BLaER1 treated with 17β-estradiol and CSF1 and Interleukin-3, amounts not matched to agents 10 nM and 100 nM (cell line): Measurements from ENCODE around the gene CCDC85A.

Source experiments
- H3K27ac ChIP-seq, 11 experiments: shearing (Covaris generic); formaldehyde crosslinking; 2 replicates each; pipeline ENCODE4 v1.8.1; 2022
- H3K27me3 ChIP-seq, 11 experiments: shearing (Covaris generic); formaldehyde crosslinking; 2 replicates each; pipeline ENCODE4 v1.8.1; 2022
- H3K36me3 ChIP-seq, 11 experiments: shearing (Covaris generic); formaldehyde crosslinking; 2 replicates each; pipeline ENCODE4 v1.8.1; 2022
- H3K4me1 ChIP-seq, 10 experiments: shearing (Covaris generic); formaldehyde crosslinking; 2 replicates each; pipeline ENCODE4 v1.8.1; 2022
- H3K4me2 ChIP-seq, 11 experiments: shearing (Covaris generic); formaldehyde crosslinking; 2 replicates each; pipeline ENCODE4 v1.8.1; 2022
- H3K4me3 ChIP-seq, 10 experiments: shearing (Covaris generic); formaldehyde crosslinking; 2 replicates each; pipeline ENCODE4 v1.8.1; 2022
- H3K9ac ChIP-seq, 11 experiments: shearing (Covaris generic); formaldehyde crosslinking; 2 replicates each; pipeline ENCODE4 v1.8.1; 2022
- H3K9me3 ChIP-seq, 11 experiments: shearing (Covaris generic); formaldehyde crosslinking; replicated peaks in 1 of 11; 2 replicates each; pipeline ENCODE4 v1.8.1; 2022
- H4K20me1 ChIP-seq, 11 experiments: shearing (Covaris generic); formaldehyde crosslinking; 2 replicates each; pipeline ENCODE4 v1.8.1; 2022
- Cebpa-rat ChIP-seq, 11 experiments: shearing (Covaris generic); IDR thresholded peaks; 2 replicates each; pipeline ENCODE4 v1.8.1; 2022

The CCDC85A gene

DNA sequence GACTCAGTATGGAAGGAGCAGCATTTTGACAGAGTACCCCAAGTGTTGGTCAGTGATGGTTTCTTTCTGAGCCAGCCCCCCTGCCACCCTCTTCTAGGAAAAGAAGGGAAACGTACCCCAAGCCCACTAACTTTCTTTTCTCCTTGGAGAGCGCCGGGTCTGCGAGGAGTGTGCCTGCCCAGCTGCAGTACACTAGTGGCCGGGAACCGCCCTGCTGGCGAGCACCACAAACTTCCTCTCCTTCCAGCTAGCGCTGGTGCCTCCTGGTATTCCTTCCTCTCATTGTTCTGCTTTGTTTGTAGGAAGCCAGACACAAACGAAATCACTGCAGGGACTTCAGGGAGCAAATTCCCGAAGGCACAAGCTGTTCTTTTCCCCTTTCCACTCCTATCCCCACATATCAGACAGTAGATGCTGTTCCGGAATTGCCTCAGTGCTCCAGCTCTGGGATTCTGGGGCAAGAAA is 1.8 kb downstream of the CCDC85A start:
- Histone ChIP-seq H3K9ac (peak overlapping the region in 3 of 11 experiments; percentile 30 to 70 (median 48); a peak in 3 of 22 replicates), H3K27me3 (peaks cover 33 to 52% (median 44%) of the 10 kb centered on the region in 11 experiments), H3K9me3 (no peaks in the 10 kb centered on the region), H3K36me3 (no peaks in the 10 kb centered on the region), H3K4me1 (peaks cover 13 to 31% (median 23%) of the 10 kb centered on the region in 10 experiments; a peak in 19 of 20 replicates), H3K27ac (no peak overlapping the region), H3K4me3 (peak overlapping the region; percentile 67 to 79 (median 74)), H3K4me2 (peak overlapping the region; percentile 94 to 100 (median 99)), H4K20me1 (peaks cover 0 to 17% (median 0%) of the 10 kb centered on the region in 11 experiments; a peak in 5 of 22 replicates)
- no peak for TF ChIP-seq Cebpa-rat (IDR thresholded peaks at IDR 0.05)

DNA sequence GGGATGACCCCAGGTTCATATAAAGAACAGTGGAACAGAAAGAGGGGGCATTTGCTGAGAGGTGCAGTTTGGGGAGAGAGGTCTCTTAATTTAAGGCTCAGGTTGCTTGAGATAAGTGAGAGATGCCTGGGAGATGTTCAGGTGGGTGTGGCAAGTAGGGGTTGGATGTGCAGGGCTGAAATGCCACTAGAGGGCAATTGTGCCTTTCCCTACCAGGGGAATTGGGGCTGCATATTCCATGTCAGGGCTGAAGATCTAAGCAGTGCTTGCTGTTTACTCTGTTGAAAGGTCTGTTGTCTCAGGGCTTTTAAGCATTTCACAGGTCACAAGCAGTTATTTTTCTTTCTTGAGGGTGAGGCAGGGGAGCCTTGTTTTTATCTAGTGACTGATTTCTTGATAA is 7.8 kb downstream of the CCDC85A start:
- Histone ChIP-seq H3K9ac (no peak overlapping the region), H3K4me3 (no peak overlapping the region), H3K9me3 (no peaks in the 10 kb centered on the region), H4K20me1 (peaks cover 0 to 5% (median 0%) of the 10 kb centered on the region in 11 experiments; a peak in 1 of 22 replicates), H3K4me2 (no peak overlapping the region), H3K4me1 (peaks cover 0 to 8% (median 0%) of the 10 kb centered on the region in 10 experiments; a peak in 2 of 20 replicates), H3K36me3 (peaks cover 0 to 9% (median 0%) of the 10 kb centered on the region in 11 experiments; a peak in 1 of 22 replicates), H3K27me3 (peaks cover 9 to 22% (median 14%) of the 10 kb centered on the region in 11 experiments), H3K27ac (no peak overlapping the region)
- no peak for TF ChIP-seq Cebpa-rat (IDR thresholded peaks at IDR 0.05)

DNA sequence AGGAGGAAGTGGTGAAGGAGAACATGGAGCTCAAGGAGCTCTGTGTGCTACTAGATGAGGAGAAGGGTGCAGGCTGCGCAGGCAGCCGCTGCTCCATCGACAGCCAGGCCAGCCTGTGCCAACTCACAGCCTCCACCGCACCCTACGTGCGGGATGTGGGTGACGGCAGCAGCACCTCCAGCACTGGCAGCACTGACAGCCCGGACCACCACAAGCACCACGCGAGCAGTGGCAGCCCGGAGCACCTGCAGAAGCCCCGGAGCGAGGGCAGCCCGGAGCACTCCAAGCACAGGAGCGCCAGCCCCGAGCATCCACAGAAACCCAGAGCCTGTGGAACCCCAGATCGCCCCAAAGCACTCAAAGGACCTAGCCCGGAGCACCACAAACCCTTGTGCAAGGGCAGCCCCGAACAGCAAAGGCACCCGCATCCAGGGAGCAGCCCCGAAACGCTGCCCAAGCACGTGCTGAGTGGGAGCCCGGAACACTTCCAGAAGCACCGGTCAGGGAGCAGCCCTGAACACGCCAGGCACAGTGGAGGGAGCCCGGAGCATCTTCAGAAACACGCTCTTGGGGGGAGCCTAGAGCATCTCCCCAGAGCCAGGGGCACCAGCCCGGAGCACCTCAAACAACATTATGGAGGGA is 9.0 kb downstream of the CCDC85A start:
- H3K4me2 ChIP-seq: no peak overlapping the region
- H4K20me1 ChIP-seq: peaks cover 0 to 5% (median 0%) of the 10 kb centered on the region in 11 experiments; a peak in 1 of 22 replicates
- H3K4me3 ChIP-seq: no peak overlapping the region
- H3K9ac ChIP-seq: no peak overlapping the region
- H3K4me1 ChIP-seq: peaks cover 0 to 8% (median 0%) of the 10 kb centered on the region in 10 experiments; a peak in 2 of 20 replicates
- peaks cover 0 to 9% (median 0%) of the 10 kb centered on the region in 11 experiments; a peak in 1 of 22 replicates for H3K36me3 ChIP-seq
- no peaks in the 10 kb centered on the region for H3K9me3 ChIP-seq
- H3K27ac ChIP-seq: no peak overlapping the region
- H3K27me3 ChIP-seq: peaks cover 0 to 10% (median 3%) of the 10 kb centered on the region in 11 experiments; a peak in 12 of 22 replicates
- TF ChIP-seq Cebpa-rat (IDR thresholded peaks at IDR 0.05): no peak

DNA sequence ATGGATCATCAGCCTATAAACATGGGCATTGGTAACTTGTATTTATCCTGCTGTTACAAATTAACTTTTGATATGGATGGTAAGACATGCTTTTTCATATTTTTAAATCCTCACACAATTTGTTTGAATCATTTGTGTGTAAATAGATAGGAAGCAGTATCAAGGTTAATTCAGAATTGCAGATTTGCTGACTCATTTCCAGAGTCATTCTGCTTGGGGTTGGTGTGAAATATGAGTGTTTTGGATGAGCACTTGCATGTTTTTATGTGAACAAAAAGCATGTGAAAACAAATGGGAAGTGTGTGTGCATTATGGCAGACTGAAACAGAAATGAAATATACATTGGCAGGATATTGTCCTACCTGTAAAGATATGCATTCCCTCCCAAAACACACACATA is 11.8 kb downstream of the CCDC85A start:
- TF ChIP-seq Cebpa-rat (IDR thresholded peaks at IDR 0.05): no peak
- Histone ChIP-seq H3K4me1 (peaks cover 0 to 6% (median 0%) of the 10 kb centered on the region in 10 experiments; a peak in 1 of 20 replicates), H3K4me2 (no peak overlapping the region; a peak in 1 of 22 replicates), H3K27me3 (no peaks in the 10 kb centered on the region), H3K4me3 (no peak overlapping the region), H3K36me3 (peaks cover 0 to 9% (median 0%) of the 10 kb centered on the region in 11 experiments; a peak in 1 of 22 replicates), H3K27ac (no peak overlapping the region), H3K9me3 (no peaks in the 10 kb centered on the region), H4K20me1 (peaks cover 0 to 5% (median 0%) of the 10 kb centered on the region in 11 experiments; a peak in 1 of 22 replicates), H3K9ac (no peak overlapping the region)

DNA sequence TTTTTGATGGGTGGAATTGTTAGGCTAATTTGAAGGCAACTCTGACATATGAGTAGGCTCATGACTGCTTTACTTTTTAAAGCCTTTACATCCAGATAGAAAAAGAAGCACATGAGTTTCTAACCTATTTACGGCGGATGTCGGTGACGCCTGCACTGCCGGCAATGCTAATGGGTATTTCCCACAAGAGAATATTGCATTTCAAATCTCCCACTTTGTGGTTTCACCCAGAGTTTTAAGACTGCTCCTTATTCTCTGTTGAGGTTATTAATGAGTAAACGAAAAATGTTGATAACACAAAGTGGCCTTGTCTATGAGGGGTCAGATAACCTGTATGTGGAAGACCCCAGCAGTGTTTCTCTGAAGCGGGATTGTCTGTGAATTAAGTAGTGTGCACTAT is 14.0 kb downstream of the CCDC85A start:
- Histone ChIP-seq H3K4me2 (no peak overlapping the region), H3K4me3 (no peak overlapping the region), H3K27me3 (no peaks in the 10 kb centered on the region), H3K9ac (no peak overlapping the region), H3K27ac (no peak overlapping the region), H3K36me3 (peaks cover 0 to 5% (median 0%) of the 10 kb centered on the region in 11 experiments; a peak in 1 of 22 replicates), H3K9me3 (no peaks in the 10 kb centered on the region), H3K4me1 (peaks cover 0 to 6% (median 0%) of the 10 kb centered on the region in 10 experiments; a peak in 1 of 20 replicates), H4K20me1 (no peaks in the 10 kb centered on the region)
- TF ChIP-seq Cebpa-rat (IDR thresholded peaks at IDR 0.05): no peak

DNA sequence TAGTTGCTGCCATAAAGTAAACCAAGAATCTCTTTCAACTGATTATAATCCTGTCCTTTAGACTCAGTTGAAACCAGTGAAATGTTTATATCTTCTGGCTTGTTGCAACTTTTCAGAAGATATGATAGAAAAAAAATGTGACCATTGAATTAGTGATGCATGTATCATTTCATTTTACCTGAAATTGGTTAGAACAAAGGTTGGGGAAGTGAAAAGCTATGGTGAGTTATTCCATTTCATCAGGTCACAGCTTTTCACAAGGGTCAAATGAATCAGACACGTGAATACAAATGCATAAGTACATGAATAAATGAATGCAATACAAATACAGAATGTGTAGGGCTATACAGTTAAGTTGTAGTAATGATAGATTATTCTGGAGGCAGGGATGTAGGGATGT is 15.1 kb downstream of the CCDC85A start:
- Histone ChIP-seq H3K4me1 (peaks cover 0 to 6% (median 0%) of the 10 kb centered on the region in 10 experiments; a peak in 1 of 20 replicates), H3K4me3 (no peak overlapping the region), H3K36me3 (no peaks in the 10 kb centered on the region), H4K20me1 (no peaks in the 10 kb centered on the region), H3K9me3 (no peaks in the 10 kb centered on the region), H3K4me2 (no peak overlapping the region), H3K9ac (no peak overlapping the region), H3K27ac (no peak overlapping the region), H3K27me3 (no peaks in the 10 kb centered on the region)
- no peak for TF ChIP-seq Cebpa-rat (IDR thresholded peaks at IDR 0.05)

DNA sequence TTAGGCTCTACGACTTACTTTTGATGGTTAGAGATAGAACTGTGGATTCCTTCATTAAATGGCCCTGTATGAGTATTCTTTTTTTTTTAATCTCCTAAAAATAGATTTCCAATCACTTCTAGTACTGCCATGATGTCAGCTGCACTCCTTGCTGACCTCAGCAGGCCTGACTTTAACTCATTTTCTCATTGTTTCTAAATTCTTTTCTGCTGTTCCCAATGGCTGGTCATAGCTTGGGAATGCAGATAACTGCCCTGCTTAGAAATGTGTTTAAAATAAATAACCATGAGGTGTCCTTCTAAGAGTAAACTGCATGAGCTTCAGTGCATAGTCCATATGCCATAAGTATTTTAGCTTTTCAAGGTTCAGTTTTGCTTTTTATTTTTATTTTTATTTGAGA is 15.7 kb downstream of the CCDC85A start:
- H3K27me3 ChIP-seq: no peaks in the 10 kb centered on the region
- no peak overlapping the region for H3K9ac ChIP-seq
- no peaks in the 10 kb centered on the region for H4K20me1 ChIP-seq
- TF ChIP-seq Cebpa-rat (IDR thresholded peaks at IDR 0.05): no peak
- H3K36me3 ChIP-seq: no peaks in the 10 kb centered on the region
- no peak overlapping the region for H3K27ac ChIP-seq
- H3K9me3 ChIP-seq: no peaks in the 10 kb centered on the region
- peaks cover 0 to 6% (median 0%) of the 10 kb centered on the region in 10 experiments; a peak in 1 of 20 replicates for H3K4me1 ChIP-seq
- no peak overlapping the region for H3K4me3 ChIP-seq
- no peak overlapping the region for H3K4me2 ChIP-seq

DNA sequence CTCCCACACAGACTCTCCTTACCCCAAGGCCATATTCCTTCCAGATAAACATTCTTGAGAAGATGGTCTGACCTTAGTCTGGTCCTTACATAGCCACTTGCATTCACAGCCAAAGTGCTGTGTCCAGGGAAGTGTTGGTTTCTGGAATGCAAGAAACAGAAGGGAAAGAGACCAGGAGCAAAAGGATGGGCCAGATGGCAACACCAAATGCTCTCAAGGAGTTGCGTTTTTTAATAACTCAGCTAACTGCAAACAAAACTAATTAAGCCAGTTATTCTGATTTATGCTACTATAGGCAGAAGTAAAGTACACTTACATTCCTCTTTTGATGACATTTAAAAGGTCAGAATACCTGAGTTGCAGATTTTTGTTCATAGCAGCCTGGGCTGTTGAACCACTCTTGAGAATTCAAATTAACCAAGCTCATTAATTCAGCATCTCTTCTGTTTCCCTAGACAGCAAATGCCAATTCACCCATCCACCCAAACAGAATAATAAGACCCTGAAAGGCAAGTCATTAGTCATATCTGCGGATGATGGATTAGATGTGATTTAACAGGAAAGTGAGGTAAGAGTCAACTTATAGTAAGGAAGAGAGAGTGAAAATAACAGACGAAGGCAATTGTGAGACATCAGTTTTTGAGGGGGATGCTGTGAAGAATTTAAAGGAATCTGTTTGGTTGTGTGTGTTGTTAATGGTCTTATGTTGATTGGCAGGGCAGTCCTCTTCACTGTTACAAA is 18.8 kb downstream of the CCDC85A start:
- H3K27ac ChIP-seq: no peak overlapping the region
- no peak overlapping the region for H3K4me3 ChIP-seq
- no peaks in the 10 kb centered on the region for H3K9me3 ChIP-seq
- no peak overlapping the region for H3K9ac ChIP-seq
- no peak for TF ChIP-seq Cebpa-rat (IDR thresholded peaks at IDR 0.05)
- no peak overlapping the region for H3K4me2 ChIP-seq
- H4K20me1 ChIP-seq: no peaks in the 10 kb centered on the region
- H3K4me1 ChIP-seq: no peaks in the 10 kb centered on the region
- no peaks in the 10 kb centered on the region for H3K27me3 ChIP-seq
- no peaks in the 10 kb centered on the region for H3K36me3 ChIP-seq

DNA sequence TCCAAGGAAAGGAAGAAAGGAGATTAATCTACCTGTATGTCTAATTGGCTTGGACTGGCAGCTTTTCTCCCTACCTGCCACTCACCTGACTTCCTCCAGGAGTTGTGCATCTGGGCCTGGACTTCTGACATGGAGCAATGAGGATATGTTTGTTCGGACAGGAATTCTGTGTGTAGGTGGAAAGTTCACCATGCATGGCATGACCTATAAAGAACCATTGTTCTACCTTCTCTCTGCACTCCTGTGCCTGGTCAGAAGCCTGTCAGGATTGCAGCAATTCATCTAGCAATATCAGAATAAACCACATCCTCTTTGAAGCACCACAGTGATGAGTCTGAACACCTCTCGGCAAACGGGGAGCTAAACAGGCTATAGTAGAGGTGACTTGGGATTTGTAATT is 20.8 kb downstream of the CCDC85A start:
- H4K20me1 ChIP-seq: no peaks in the 10 kb centered on the region
- no peak overlapping the region for H3K4me3 ChIP-seq
- no peaks in the 10 kb centered on the region for H3K36me3 ChIP-seq
- no peak for TF ChIP-seq Cebpa-rat (IDR thresholded peaks at IDR 0.05)
- no peak overlapping the region for H3K27ac ChIP-seq
- no peaks in the 10 kb centered on the region for H3K4me1 ChIP-seq
- H3K9ac ChIP-seq: no peak overlapping the region
- H3K9me3 ChIP-seq: no peaks in the 10 kb centered on the region
- no peak overlapping the region for H3K4me2 ChIP-seq
- no peaks in the 10 kb centered on the region for H3K27me3 ChIP-seq
